NCI-H82 treated with DMSO at 0.1 percent for 48 hours (cell line): ENCODE results near the gene SSR3.

Experiments used
- DNase-seq: peaks from one replicate; lab custom pipeline; 2025; ENCODE audit not compliant: unreplicated experiment; lab: John Stamatoyannopoulos, UW

SSR3 gene

DNA sequence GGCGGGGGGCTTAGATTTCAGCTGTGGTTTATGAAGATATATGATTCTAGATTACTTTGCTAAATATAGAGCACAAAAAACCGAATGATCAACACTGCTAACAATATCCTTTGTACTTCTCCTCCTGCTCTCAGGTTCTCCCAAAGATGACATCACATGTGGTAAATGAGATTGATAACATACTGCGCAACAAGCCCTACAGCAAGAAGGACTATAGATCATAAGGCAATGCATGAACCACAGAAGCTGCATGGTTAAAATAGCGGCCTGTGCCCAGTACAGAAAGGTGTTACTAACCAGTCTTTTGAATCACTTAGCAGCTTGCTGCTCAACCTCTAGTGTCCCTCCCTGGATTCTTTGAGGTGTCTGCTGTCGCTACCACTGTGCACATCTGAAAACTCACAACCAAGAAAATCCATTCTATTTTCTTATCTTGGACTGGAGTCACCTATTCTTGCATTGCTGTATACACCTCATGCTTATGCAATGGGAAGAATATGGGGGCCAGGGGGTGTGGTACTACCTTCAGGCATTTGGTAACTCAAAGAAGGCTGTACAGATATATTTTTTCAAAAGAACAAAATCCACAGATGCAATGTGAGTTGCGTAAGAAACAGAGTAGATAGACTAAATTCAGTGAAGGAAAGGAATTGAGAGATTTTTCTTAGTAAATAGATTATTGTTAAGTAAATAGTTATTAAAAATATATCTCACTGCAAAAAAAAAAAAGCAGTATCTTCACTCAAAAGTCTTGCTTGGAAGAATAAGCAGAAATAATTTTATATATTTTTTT, 18.2 kb downstream of the SSR3 start:
- DNase-seq, result no peak

DNA sequence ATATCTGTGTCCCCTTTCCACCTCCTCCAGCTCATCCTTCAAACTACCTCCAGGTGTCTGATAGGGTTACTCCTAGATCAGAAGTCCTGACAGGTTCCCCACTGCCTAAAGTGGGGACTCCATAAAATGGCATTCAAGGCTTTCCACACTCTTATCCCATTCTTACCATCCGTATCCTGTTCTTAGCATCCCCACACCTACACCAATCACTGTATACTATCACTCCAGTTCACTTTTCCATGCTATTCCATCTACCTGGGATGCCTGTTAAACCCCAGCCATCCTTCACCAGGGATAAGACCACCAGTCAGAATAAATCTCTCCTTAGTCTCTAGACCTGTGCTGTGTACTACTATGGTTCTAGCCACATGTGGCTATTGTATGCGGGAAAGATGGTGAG, 19.1 kb downstream of the SSR3 start:
- no peak for DNase-seq

DNA sequence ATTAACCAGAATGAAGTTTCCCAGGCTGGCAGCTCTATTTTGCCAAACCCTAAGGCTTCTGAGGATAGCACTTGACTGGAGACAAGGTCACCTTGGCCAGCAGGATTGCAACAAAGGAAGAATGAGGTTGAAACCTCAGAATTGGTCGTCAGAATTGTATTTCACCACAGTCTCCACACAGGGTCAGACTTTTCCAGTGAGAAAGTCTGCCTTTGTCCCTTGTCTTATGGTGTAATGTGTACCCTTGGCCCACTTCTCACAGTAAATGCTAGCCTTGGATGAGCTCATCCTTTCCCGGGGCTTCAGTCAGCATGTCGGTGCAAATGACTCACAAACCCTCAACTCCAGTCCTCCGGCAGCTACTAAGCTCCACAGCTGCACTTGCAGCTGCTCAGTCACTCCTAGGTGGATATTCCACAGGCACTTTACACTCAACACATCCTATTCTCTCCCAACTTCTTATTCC, 19.7 kb downstream of the SSR3 start:
- DNase-seq, result no peak

DNA sequence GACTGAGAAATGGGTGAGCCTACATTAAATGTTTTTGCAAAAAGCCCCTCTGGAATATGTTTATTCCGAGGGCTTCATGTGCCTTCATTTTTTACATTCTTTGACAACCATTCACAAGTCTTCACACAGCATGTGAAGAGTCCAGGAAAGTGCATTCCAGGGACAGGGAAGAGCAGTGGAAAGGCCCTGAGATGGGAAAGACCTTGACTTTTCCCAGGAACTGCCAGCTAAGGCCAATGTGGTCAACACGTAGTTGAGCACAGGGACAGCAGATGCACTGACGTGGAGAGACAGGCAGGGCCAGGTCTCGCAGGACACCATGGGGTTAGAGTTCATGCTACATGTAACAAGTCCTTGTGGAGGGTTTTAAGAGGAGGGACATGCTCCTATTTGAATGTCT, 21.7 kb downstream of the SSR3 start:
- DNase-seq, result no peak

DNA sequence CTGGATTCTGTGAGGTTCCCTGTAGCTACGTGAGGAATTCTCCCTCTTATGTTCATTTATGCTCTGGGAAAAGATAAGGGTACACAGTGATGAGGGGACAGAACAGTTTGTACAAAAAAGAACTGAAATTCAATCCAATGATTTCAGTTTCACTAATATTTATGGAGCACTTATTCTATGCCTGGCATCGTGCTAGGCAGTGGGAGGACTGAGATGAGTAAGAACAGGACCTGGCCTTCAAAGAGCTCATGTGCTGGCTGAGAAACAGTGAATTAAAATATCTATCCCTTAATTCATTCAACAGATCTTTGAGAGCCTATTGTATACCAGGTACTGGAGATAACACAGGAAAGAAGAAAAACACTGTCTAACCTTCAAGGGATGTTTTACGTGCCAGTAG, 22.2 kb downstream of the SSR3 start:
- no peak for DNase-seq

DNA sequence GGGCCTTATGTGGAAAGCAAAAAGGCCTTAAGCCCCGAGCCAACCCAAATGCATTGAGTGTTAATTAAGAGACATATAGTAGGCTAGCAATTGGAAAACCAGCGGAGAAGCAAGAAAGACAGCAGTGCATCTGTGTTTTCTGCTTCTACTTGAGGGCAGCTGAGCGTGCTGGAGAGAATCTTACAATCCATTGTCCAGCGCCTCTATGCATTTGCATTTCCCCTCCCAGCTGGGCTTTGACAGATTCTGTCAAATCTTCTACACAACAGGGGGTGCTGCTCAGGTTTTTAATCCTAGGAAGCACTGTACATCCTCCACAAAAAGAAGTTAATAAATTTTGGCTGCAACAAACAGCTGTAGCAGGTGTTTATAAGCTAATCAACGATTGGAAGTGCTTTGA, 23.9 kb downstream of the SSR3 start:
- DNase-seq, result no peak

DNA sequence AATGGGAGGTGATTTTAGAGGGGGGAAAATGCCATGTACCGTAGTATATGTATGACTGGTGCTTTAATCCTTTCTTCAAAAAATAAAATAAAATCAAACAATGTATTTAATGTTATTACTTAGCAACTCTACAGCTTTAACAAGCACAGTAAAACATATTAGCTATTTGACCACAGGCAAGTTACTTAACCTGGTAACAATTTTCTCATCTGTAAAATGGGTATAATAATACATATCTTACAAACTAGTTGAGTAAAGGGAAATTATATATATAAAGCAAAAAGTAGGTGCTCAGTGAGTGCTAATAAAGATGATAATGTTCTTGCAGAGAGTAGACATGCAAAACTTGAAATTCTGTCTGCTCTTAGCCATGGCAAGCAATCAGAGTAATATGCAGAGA, 27.9 kb downstream of the SSR3 start:
- DNase-seq, result no peak

DNA sequence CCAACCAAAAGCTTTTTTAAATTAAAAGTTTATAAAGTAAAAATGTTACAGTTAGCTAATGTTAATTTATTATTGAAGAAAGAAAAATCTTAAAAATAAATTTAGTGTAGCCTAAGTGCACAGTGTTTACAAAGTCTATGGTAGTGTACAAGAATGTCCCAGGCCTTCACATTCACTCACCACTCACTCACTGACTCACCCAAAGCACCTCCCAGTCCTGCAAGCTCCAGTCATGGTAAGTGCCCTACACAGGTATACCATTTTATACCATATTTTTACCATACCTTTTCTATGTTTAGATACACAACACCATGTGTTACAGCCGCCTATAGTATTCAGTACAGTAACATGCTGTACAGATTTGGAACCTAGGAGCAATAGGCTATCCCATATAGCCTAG, 29.1 kb downstream of the SSR3 start:
- no peak for DNase-seq

DNA sequence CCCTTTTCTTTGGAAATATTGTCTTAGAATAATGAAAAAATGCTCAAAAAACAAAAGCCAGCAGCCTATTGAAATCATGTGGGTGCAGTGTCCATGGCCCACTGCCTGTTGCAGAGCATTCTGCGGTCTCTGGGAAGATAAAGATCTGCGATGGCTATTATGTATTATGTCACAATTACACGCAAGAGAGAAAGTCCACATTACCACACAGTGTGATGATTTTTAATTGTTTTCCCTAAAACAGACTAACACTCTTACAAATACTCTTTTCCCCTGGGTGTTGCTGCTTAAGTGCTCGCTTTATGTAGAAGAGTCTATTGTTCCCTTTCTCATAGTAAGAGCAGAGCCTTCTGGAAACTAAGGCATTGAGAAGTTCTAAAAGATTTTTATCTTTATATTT, 32.2 kb downstream of the SSR3 start:
- DNase-seq, result no peak

DNA sequence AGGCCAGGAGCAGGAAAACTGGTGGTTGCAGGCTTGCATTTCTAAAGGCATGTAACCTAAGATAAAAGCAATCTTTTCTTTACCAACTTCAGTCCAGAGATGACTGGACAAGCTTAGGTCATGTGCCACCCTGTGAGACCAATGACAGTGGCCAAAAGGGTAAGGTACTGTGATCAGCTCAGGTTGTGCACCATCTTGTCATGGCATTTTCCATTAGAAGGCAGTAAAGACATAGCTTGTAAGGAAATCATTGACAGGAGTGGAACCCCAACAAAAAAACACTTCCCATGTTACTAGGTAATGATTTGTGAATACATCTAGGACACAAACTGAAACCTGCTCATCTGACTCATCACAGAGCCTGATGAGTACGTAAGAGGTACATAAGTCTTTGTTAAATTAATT, 35.2 kb downstream of the SSR3 start:
- DNase-seq, result no peak

DNA sequence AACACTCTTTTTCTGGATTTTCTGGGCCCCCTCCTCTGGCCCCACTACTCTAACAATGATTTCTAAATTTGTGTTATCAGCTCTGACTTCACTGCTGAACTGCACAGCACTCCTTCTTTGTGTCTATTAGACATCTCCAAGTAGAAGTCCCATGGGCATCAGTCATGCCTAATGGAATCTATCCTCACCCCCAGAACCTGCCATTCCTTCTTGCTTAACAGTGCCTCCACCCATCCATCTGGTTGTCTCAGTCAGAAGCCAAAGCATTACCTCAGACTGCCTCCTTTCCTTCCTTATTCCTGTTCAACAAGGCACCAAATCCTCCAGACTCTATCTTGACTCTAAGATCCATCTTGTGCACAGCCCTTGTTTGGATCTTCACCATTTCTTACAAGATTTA, 36.2 kb downstream of the SSR3 start:
- peak; percentile 6 for DNase-seq

DNA sequence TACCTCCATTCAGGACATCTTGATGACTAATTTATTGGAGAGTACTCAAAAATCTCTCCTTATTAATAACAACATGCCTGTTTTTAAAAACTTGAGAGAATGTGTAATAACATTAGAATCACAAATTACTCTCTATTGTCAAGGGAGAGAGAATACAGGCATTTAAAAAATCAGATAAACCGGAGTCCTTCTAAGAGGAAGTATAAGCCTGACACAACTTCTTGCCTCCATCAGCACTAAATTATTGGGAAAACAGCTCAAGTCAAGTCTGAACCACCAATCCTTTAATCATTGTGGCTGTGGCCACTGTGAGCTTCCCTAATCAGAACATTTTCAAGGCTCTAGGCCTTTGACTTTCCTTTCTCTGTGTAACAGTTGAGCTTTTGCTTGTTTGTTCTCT, 38.0 kb downstream of the SSR3 start:
- DNase-seq, result no peak

DNA sequence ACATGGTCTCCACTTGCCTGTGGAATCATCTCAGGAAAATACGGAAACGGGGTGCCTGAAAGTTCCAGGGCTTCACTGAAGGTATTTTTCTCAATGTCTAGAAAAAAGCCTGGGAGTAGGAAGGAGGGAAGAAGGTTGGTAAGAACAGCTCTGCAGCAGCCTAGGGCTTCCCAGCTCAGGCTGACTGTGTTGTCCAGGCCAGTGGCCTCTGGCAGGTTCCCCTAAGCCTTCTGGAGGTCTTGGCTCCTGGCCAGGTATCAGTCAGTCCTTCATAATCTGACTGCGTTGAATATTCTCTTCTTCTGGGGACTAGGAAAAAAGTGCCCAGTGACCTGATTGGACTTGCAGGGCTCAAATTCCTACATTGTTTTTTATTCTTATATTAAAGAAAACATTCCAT, 38.6 kb downstream of the SSR3 start:
- DNase-seq, result peak; percentile 47

DNA sequence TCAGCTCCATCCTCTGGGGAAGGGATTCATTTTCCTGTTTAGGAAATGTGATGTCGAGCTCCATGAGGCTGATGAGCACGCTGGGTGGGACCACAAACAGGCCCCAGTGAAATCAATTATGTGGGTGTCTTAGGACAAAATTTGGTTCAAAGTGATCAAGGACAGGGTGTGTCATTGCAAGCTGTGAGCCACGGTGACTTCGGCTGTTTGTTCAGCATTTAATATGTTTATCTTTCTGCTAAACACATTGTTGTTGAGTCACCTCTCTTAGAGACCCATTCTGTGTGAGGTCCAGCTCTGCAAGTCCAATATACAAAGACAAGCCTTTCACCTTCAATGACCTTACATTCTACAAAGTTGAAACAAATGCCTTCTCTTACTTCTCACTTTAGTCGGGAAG, 41.3 kb downstream of the SSR3 start:
- DNase-seq, result no peak

DNA sequence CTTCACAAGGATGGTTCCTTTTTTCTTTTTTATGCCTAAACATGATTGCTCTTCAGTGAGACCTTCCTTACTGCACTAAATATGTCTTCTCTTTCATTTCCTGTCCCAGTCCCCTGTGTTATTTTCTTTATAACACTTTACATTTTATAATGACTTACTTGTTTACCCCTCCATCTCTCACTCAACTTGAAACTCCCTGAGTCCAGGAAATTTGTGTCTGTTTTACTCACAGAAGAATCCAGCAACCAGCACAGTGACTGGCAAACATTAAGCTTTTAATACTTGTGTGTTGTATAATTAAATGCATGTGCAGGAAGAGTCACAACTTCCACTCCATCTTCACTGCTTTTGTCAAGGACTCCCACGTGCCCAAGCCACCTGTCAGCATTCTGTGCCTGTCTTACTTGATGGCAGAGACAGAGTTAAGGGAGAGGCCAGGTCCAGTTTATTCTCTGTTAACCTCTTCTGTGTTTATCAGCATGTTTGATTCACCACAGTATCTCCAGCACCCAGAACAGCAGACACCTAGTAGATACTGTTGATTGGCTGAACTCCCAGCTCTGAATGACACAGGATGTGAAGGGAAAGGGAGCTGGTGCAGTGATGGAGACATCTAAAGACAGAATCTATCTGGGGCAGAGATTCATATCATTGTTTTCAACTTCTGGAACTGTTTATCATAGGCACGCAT, 42.8 kb downstream of the SSR3 start:
- no peak for DNase-seq

DNA sequence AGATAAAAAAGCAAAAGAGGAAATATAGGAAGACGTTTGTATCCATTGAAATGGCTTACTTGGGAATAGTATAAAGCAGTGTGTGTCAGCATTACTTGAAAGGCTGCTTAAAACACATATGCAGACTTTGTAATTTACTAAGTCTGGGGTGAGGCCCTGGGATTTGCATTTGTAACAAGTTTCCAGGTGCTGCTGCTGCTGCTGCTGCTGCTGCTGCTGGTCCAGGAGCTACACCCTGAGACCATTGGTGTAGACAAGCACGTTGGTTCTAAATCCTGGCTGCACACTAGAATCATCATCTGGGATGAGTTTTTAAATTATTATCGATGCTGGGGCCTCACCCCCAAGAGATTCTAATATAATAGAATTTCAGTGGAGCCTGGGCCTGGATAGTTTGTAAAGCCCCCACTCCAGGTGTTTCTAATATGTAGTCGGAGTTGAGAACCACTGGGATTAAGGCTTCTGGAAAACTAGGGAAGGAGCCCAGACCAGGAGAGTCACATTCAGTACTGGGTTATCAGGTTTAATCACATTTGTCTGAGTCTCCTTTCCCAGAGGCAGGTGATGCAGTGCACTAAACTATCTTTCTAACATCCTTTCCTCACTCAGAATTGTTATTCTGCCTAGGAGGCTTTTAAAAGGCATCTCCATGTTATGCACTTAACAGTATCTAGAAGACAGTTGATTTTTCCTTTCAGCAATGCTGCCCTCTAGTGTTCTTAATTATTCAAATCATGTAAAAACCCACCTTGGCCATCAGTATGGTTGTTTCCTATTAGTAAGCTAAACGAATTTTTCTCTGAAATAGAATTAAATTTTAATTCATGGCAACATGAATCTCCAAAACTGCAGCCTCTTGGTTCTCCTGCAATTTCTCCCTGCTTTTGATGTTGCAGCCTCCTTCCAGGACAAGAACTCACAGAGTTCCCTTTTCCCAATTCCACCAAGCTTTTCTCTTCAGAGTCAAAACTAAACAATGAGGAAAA, 45.4 kb downstream of the SSR3 start:
- DNase-seq, result peak; percentile 24

DNA sequence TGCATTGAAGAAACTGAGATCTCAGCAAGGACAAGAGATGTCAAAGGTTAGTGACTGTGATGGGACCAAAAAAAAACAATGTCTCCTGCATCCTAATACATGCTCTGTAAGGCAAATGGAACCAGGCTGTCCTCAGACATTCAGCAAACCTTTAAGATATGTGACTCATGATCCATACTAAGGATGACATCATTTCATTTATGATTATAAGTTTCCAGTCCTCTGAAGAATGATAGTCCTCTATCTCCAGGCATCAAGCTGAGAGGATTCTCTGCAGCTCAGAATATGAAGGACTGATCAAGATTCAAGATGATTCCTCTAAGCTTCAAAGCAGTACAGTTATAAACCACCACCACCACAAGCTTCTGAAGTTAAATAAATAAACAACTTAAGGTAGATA, 47.6 kb downstream of the SSR3 start:
- DNase-seq, result no peak

DNA sequence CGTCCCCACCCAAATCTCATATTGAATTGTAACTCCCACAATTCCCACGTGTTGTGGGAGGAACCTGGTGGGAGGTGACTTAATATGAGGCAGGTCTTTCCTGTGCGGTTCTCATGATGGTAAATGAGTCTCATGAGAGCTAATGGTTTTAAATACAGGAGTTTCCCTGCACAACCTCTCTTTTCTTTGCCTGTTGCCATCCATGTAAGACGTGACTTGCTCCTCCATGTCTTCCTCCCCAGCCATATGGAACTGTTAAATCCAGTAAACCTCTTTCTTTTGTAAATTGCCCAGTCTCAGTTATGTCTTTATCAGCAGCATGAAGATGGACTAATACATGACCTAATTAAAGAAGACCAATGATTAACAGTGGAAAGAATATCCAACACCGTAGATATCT, 56.6 kb downstream of the SSR3 start:
- DNase-seq, result no peak

DNA sequence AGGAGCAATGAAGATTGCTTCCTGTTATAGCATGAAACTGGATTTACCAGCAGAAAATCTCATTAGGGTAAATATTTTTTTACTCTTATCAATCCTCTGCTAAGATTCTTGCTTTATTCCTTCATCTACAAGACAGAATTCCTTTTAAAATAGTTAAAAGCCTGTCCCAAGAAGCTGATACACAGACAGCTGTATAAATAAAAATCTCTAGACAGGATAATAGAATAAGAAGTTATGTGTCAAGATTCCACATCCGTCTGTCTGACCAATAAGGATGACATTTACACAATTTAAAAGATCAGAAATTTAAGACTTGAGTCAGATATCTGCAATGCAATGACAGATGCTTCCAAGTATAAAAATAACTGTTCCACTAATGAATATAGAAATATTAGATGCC, 57.6 kb downstream of the SSR3 start:
- no peak for DNase-seq

DNA sequence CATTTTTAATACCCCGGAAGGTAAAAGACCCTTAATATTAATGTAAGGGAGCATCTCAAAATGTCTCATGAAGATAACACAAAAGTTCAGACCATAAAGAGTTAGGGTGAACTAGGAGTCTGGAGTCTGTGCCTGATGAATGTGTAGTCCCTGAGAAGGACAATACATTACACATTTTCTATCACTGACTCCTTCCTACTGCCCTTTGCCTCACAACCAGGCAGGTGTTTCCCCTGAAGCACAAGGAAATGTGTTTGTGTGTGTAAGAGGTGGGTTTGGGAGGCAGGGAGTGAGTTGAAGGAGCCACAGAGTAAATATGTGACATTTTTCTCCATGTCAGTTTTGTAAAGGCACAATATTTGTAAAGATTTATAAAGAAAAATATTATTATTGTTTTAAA, 59.1 kb downstream of the SSR3 start:
- no peak for DNase-seq

DNA sequence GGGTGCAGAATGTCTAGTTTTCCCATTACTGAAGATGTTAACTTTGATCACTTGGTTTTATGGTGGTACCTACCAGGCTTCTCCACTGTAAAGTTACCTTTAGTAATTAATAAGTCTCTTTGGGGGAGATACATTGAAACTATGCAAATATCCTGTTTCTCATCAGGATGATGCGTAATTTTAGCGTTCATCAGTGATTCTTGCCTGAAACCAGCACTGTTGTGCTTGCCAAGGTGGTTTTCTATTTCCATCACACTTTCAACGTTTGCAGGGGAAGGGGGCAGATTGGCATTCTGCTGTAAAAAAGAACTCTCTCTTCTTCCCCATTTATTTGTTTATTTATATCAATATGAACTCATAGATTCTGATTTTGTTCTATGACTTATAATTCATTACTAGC, 61.0 kb downstream of the SSR3 start:
- no peak for DNase-seq
